Eye (tissue), 1 donor: ENCODE results near the gene KCNQ5.
"Not testable (repeated sequence)": the region's sequence is repeated elsewhere in the genome, so short reads cannot be mapped to it uniquely, and the experiment has no call there.

Source experiments
- DNase-seq: peaks from one replicate; pipeline ENCODE4 v3.0.0-alpha.2; 2015

The KCNQ5 gene

GRCh38 chr6:73145690-73146089 lies 523.8 kb downstream of the KCNQ5 start:
- no peak for DNase-seq

GRCh38 chr6:73151732-73152131 lies 529.9 kb downstream of the KCNQ5 start:
- no peak for DNase-seq

GRCh38 chr6:73152556-73152955 lies 530.7 kb downstream of the KCNQ5 start:
- DNase-seq: no peak

GRCh38 chr6:73152966-73153757 lies 531.3 kb downstream of the KCNQ5 start:
- DNase-seq: no peak

GRCh38 chr6:73156793-73157767 lies 535.2 kb downstream of the KCNQ5 start:
- no peak for DNase-seq

GRCh38 chr6:73157870-73158269 lies 536.0 kb downstream of the KCNQ5 start:
- no peak for DNase-seq

GRCh38 chr6:73169111-73169510 lies 547.2 kb downstream of the KCNQ5 start:
- no peak for DNase-seq

GRCh38 chr6:73169633-73170032 lies 547.8 kb downstream of the KCNQ5 start:
- DNase-seq: no peak

- no peak for DNase-seq
These were observed 552.8 kb downstream of the KCNQ5 start for GRCh38 chr6:73174646-73175045.

GRCh38 chr6:73176057-73176456 lies 554.2 kb downstream of the KCNQ5 start:
- no peak for DNase-seq

GRCh38 chr6:73177221-73177944 lies 555.5 kb downstream of the KCNQ5 start:
- DNase-seq: peak; percentile 4

- DNase-seq: no peak
These were observed 558.3 kb downstream of the KCNQ5 start for GRCh38 chr6:73180076-73180738.

GRCh38 chr6:73180763-73181619 lies 559.1 kb downstream of the KCNQ5 start:
- peak; percentile 79 for DNase-seq

GRCh38 chr6:73182021-73182607 lies 560.2 kb downstream of the KCNQ5 start:
- no peak for DNase-seq

- DNase-seq: not testable (repeated sequence)
These were observed 571.4 kb downstream of the KCNQ5 start for GRCh38 chr6:73193302-73193701.

- no peak for DNase-seq
These were observed 572.9 kb downstream of the KCNQ5 start for GRCh38 chr6:73194744-73195143.

GRCh38 chr6:73200247-73200646 lies 578.4 kb downstream of the KCNQ5 start:
- no peak for DNase-seq

- DNase-seq: no peak
These were observed 578.9 kb downstream of the KCNQ5 start for GRCh38 chr6:73200735-73201134.

GRCh38 chr6:73203098-73203497 lies 581.2 kb downstream of the KCNQ5 start:
- no peak for DNase-seq

GRCh38 chr6:73204252-73204651 lies 582.4 kb downstream of the KCNQ5 start:
- DNase-seq: no peak

- DNase-seq: no peak
These were observed 585.5 kb downstream of the KCNQ5 start for GRCh38 chr6:73207221-73207837.
